Breast epithelium (tissue), 4 donors: Measurements from ENCODE around the gene DYRK1A. TPM values are rescaled to one million over a fixed set of nuclear protein-coding genes. Genes with fewer than 3 reads are reported as not detected.
"Not testable (repeated sequence)": the region's sequence is repeated elsewhere in the genome, so short reads cannot be mapped to it uniquely, and the experiment has no call there.

Experiments
- DNase-seq, 2 donors: peaks; one replicate each; pipeline ENCODE4 v3.0.0-alpha.2; 2019; ENCODE audit warnings: low spot score in 2 of 2
- H3K27ac ChIP-seq, 2 donors: fragments of 200-600 bp; sonication (generic) in 1 of 2; one replicate each; pipeline ENCODE4 v1.5.1; 2016 to 2019; ENCODE audit warnings: mild to moderate bottlenecking in 1 of 2
- H3K27me3 ChIP-seq, 2 donors: fragments of 200-600 bp; sonication (generic) in 1 of 2; one replicate each; pipeline versions ENCODE4 v1.5.1 to v1.6.0; 2017 to 2019; ENCODE audit warnings: control low read depth in 1 of 2, mild to moderate bottlenecking in 1 of 2
- H3K36me3 ChIP-seq: fragments of 200-600 bp; one replicate; pipeline ENCODE4 v1.5.1; 2019
- H3K4me1 ChIP-seq, 2 donors: fragments of 200-600 bp; sonication (generic); one replicate each; pipeline ENCODE4 v1.5.1; 2016 to 2019; ENCODE audit warnings: control low read depth in 1 of 2
- H3K4me3 ChIP-seq, 3 donors: fragments of 200-600 bp; sonication (generic); 1 replicate in 2 of 3; 2 replicates in 1 of 3; pipeline ENCODE4 v1.5.1; 2016 to 2019; ENCODE audit warnings: mild to moderate bottlenecking in 3 of 3, moderate library complexity in 2 of 3
- H3K9me3 ChIP-seq, 2 donors: fragments of 200-600 bp; sonication (generic) in 1 of 2; one replicate each; pipeline ENCODE4 v1.5.1; 2016 to 2019; ENCODE audit warnings: control low read depth in 1 of 2
- POLR2A ChIP-seq: fragments of 450-650 bp; IDR thresholded peaks from one replicate; pipeline ENCODE4 v1.6.1; 2016; ENCODE audit warnings: antibody characterized with exemption, mild to moderate bottlenecking, moderate library complexity
- POLR2AphosphoS5 ChIP-seq, 3 donors: sonication (generic); formaldehyde crosslinking; IDR thresholded peaks; one replicate each; pipeline ENCODE4 v1.6.1; 2017; ENCODE audit warnings: antibody characterized with exemption in 3 of 3
- intact Hi-C: fragments of 100-400 bp; cut with DNase I; formaldehyde crosslinking; loops from one replicate; pipeline ENCODE4 v1.15.1; 2023; ENCODE audit warnings: low total_unique reads
- total RNA-seq, 3 donors: library from RNA; depleted of rRNA; stranded (reverse); fragments of >200 nt; gene quantifications; one replicate each; pipeline ENCODE4 v1.1.0, GENCODE V29; 2016
- TF ChIP-seq, protein P1 (sequence below), 3 donors: fragments of 450-650 bp; IDR thresholded peaks; one replicate each; pipeline ENCODE4 v1.5.1; 2016 to 2017; ENCODE audit warnings: antibody characterized with exemption in 3 of 3, mild to moderate bottlenecking in 3 of 3, moderate library complexity in 3 of 3

Gene DYRK1A
- 100 to 1,000 TPM in 1 of 3 donors, 10 to 100 TPM in 2; 71.7 to 138 (median 93.1) TPM for total RNA-seq

DNA sequence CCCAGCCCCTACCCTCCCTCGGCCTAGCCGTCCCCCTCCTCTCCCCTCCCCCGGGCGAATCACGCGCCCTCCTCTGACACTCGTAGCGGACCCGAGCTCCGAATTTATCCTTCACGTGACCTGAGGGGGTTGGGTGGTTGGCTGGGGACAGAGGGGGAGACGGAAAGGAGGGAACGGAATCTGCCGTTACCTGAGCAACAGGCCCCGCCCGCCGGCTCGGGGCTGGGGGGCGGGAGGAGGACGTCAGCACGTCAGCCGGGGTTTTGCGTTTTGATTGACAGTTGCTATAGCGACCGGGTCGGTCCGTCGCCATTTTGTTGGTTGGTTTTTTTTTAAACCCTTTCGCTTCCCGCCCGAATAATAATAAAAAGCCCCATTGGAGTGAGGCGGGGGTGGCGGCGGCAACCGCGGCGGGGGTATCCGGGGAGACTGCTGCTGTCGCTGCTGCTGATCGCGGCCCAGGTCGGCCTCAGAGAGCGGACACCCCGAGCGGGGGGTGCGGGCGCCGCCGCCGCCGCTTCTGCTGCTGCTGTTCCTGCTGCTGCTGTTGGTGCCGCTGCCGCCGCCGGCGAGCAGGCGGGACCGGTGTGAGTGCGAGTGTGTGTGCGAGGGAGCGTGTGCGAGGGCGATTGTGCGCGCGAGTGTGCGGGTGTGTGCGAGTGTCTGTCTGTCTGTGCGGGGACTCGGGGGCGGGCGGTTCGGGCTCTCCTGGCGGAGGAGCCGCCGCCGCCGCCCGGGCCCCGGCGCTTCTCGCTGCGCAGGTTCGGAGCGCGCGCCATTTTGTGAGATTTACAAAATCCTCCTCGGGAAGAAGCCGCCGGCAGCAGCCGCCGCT is at the start of gene DYRK1A:
Gene DYRK1A (plus strand): TSS at position 292 of the 835 bp plus-strand sequence. CDS start 53,602 bp downstream, outside the sequence.
- intact Hi-C loops: no loop called here
- H3K4me1 ChIP-seq: peaks cover 0 to 15% of the 10 kb centered on the region in 2 donors
- peak within 1 kb of the TSS; percentile 99 to 100 for H3K27ac ChIP-seq
- no peaks in the 10 kb centered on the region for H3K36me3 ChIP-seq
- no peaks in the 10 kb centered on the region for H3K9me3 ChIP-seq
- peak; percentile 97 to 99 for DNase-seq
- peak; percentile 70 to 86 (median 70) for TF ChIP-seq POLR2AphosphoS5 (IDR thresholded peaks at IDR 0.05)
- TF ChIP-seq, protein P1, sequence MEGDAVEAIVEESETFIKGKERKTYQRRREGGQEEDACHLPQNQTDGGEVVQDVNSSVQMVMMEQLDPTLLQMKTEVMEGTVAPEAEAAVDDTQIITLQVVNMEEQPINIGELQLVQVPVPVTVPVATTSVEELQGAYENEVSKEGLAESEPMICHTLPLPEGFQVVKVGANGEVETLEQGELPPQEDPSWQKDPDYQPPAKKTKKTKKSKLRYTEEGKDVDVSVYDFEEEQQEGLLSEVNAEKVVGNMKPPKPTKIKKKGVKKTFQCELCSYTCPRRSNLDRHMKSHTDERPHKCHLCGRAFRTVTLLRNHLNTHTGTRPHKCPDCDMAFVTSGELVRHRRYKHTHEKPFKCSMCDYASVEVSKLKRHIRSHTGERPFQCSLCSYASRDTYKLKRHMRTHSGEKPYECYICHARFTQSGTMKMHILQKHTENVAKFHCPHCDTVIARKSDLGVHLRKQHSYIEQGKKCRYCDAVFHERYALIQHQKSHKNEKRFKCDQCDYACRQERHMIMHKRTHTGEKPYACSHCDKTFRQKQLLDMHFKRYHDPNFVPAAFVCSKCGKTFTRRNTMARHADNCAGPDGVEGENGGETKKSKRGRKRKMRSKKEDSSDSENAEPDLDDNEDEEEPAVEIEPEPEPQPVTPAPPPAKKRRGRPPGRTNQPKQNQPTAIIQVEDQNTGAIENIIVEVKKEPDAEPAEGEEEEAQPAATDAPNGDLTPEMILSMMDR (IDR thresholded peaks at IDR 0.05): no peak
- peak; percentile 41 for TF ChIP-seq POLR2A
- peak within 1 kb of the TSS; percentile 69 to 95 (median 79) for H3K4me3 ChIP-seq
- no peaks in the 10 kb centered on the region for H3K27me3 ChIP-seq

DNA sequence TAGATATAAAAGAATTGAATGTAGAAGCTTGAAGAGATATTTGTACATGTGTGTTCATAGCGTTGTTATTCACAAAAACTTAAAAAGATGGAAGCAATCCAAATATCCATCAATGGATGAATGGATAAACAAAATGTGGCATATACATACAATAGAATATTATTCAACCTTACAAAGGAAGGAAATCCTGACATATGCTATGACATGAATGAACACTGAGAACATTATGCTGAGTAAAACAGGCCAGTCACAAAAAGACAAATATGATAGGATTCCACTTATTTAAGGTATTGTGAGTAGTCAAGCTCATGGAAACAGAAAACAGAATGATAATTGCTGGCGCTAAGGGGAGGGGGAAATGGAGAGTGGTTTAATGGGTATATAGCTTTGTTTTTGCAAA is 47.0 kb upstream of the DYRK1A start:
- Histone ChIP-seq H3K9me3 (peaks cover 6 to 24% of the 10 kb centered on the region in 2 donors), H3K36me3 (no peaks in the 10 kb centered on the region), H3K4me3 (no peak overlapping the region), H3K27ac (no peak overlapping the region), H3K27me3 (no peaks in the 10 kb centered on the region), H3K4me1 (no peaks in the 10 kb centered on the region)
- DNase-seq: no peak
- TF ChIP-seq, protein P1 (IDR thresholded peaks at IDR 0.05): no peak
- TF ChIP-seq POLR2A (no peak), POLR2AphosphoS5 (IDR thresholded peaks at IDR 0.05) (no peak)
- intact Hi-C loops: no loop called here

DNA sequence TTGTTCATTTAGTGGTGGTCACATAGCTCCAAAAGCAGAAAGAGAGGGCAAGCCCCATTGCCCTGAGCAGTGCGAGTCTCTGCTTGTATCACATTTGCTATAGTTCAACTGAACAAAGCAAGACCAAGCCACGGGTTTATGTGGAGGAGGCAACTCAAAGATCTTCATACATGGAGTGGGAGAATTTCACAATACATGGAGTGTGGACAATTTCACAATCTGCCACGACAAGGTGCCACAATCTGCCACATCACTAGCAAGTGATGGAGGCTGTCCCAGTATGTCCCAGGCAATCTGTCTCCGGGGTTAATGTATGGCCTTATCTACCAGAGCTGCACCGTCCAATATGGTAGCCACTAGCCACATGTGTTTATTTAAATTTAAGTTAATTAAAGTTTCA is 44.5 kb upstream of the DYRK1A start:
- DNase-seq: no peak
- no peaks in the 10 kb centered on the region for H3K36me3 ChIP-seq
- no peak overlapping the region for H3K4me3 ChIP-seq
- H3K4me1 ChIP-seq: no peaks in the 10 kb centered on the region
- H3K9me3 ChIP-seq: peaks cover under 1 to 9% of the 10 kb centered on the region in 2 donors
- intact Hi-C loops: no loop called here
- H3K27me3 ChIP-seq: no peaks in the 10 kb centered on the region
- H3K27ac ChIP-seq: no peak overlapping the region
- TF ChIP-seq, protein P1 (IDR thresholded peaks at IDR 0.05): no peak
- no peak for TF ChIP-seq POLR2A
- no peak for TF ChIP-seq POLR2AphosphoS5 (IDR thresholded peaks at IDR 0.05)

DNA sequence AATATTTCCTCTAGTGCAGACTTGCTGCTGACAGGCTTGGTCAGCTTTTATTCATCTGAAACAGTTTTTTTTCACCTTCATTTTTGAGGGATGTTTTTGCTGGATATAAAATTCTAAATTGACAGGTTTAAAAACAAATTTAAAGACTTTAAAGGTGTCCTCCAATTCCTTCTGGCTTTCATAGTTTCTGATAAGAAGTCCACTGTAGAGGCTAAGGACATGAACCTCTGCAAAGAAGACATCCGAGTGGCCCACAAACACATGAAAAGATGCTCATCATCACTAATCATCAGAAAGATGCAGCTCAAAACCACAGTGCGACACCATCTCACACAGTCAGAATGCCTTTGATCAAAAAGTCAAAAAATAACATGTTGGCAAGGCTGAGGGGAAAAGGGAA is 42.0 kb upstream of the DYRK1A start:
- TF ChIP-seq POLR2AphosphoS5 (IDR thresholded peaks at IDR 0.05) (no peak), POLR2A (no peak)
- TF ChIP-seq, protein P1 (IDR thresholded peaks at IDR 0.05): no peak
- H3K9me3 ChIP-seq: no peaks in the 10 kb centered on the region
- H3K4me3 ChIP-seq: no peak overlapping the region
- H3K27ac ChIP-seq: no peak overlapping the region
- no peaks in the 10 kb centered on the region for H3K4me1 ChIP-seq
- no peaks in the 10 kb centered on the region for H3K36me3 ChIP-seq
- intact Hi-C loops: no loop called here
- H3K27me3 ChIP-seq: no peaks in the 10 kb centered on the region
- no peak for DNase-seq

DNA sequence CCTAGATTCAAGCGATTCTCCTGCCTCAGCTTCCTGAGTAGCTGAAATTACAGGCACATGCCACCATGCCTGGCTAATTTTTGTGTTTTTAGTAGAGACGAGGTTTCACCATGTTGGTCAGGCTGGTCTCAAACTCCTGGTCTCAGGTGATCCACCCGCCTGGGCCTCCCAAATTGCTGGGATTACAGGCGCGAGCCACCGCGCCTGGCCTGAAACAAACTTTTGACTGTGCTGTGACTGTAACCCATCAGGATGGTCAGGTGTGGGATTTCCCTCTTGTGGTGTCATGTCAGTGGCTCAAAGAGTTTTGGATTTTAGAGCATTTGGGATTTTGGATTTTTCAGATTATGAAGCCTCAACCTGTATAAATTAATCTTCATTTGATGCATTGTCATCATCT is 38.4 kb upstream of the DYRK1A start:
- H3K4me3 ChIP-seq, H3K9me3 ChIP-seq, H3K4me1 ChIP-seq, H3K27ac ChIP-seq, H3K36me3 ChIP-seq, intact Hi-C loops, DNase-seq, H3K27me3 ChIP-seq: not testable (repeated sequence)
